IMR-90 (cell line): ENCODE results near the gene SRMS. TPM values are rescaled to one million over a fixed set of nuclear protein-coding genes. Genes with fewer than 3 reads are reported as not detected.

Experiments
- ATAC-seq: fragments of 200-7000 bp; cut with Tn5 transposase; 2 replicates; pipeline ENCODE4 v1.9.1; 2020; ENCODE audit warnings: low read depth, mild to moderate bottlenecking, moderate library complexity
- BruUV-seq: library from RNA; stranded (reverse); fragments of 400-500 nt; replicated peaks from 2 replicates; lab custom pipeline; 2021; lab: Mats Ljungman, UMichigan
- CTCF ChIA-PET: fragments of 300-600 bp; formaldehyde crosslinking; extraction: SDS; loops from one replicate; lab custom pipeline; 2021; ENCODE audit warnings: antibody characterized with exemption; lab: Yijun Ruan, JAX
- POLR2A ChIA-PET: fragments of 300-600 bp; sonication (Branson Sonifier 250); formaldehyde crosslinking; loops from one replicate; lab custom pipeline; 2022; ENCODE audit warnings: antibody characterized with exemption; ENCODE audit not compliant: unreplicated experiment; lab: Charles Lee
- DNase-seq: peaks from one replicate; pipeline ENCODE4 v3.0.0; 2013
- H2AFZ ChIP-seq: replicated peaks from 2 replicates; pipeline ENCODE3; 2013; ENCODE audit warnings: low read length, mild to moderate bottlenecking; ENCODE audit not compliant: poor library complexity
- H2AK5ac ChIP-seq: 2 replicates; pipeline ENCODE4 v1.6.1; 2013; ENCODE audit warnings: low read depth, low read length, inconsistent platforms
- H2AK9ac ChIP-seq: replicated peaks from 2 replicates; pipeline ENCODE3; 2013; ENCODE audit warnings: mild to moderate bottlenecking, low read depth, low read length, moderate library complexity; ENCODE audit not compliant: poor library complexity
- H2BK120ac ChIP-seq: 2 replicates; pipeline ENCODE4 v1.6.1; 2013; ENCODE audit warnings: low read depth, low read length, inconsistent platforms
- H2BK15ac ChIP-seq: 3 replicates; pipeline ENCODE4 v1.6.1; 2013; ENCODE audit warnings: low read depth, low read length, inconsistent platforms
- H2BK20ac ChIP-seq: 2 replicates; pipeline ENCODE4 v1.6.1; 2013; ENCODE audit warnings: low read depth, mild to moderate bottlenecking, inconsistent platforms, low read length, moderate library complexity
- H2BK5ac ChIP-seq: 2 replicates; pipeline ENCODE4 v1.6.1; 2013; ENCODE audit warnings: mild to moderate bottlenecking, low read depth, low read length, inconsistent platforms; ENCODE audit not compliant: poor library complexity, severe bottlenecking
- H3K14ac ChIP-seq: replicated peaks from 2 replicates; pipeline ENCODE4 v1.6.1; 2013; ENCODE audit warnings: low read depth, low read length, inconsistent platforms
- H3K18ac ChIP-seq: 2 replicates; pipeline ENCODE4 v1.6.1; 2013; ENCODE audit warnings: low read depth, low read length, control low read depth
- H3K23ac ChIP-seq: 2 replicates; pipeline ENCODE4 v1.6.1; 2013; ENCODE audit warnings: low read depth, low read length, inconsistent platforms
- H3K27ac ChIP-seq: 2 replicates; pipeline ENCODE4 v1.5.1; 2013; ENCODE audit warnings: mild to moderate bottlenecking, control low read depth, low read length; ENCODE audit not compliant: insufficient read depth
- H3K27me3 ChIP-seq: 2 replicates; pipeline ENCODE4 v1.6.1; 2013; ENCODE audit warnings: low read length; ENCODE audit not compliant: control insufficient read depth, insufficient read depth
- H3K36me3 ChIP-seq: 2 replicates; pipeline ENCODE4 v1.6.1; 2013; ENCODE audit warnings: low read length, mixed read lengths; ENCODE audit not compliant: control insufficient read depth, insufficient read depth
- H3K4ac ChIP-seq: 2 replicates; pipeline ENCODE4 v1.6.1; 2013; ENCODE audit warnings: low read depth, low read length, inconsistent platforms
- H3K4me1 ChIP-seq: 2 replicates; pipeline ENCODE4 v1.6.1; 2013; ENCODE audit warnings: low read length, mixed read lengths; ENCODE audit not compliant: control insufficient read depth, insufficient read depth
- H3K4me2 ChIP-seq: 2 replicates; pipeline ENCODE4 v1.6.1; 2013; ENCODE audit warnings: low read depth, mild to moderate bottlenecking, control low read depth, low read length, moderate library complexity
- H3K4me3 ChIP-seq: 2 replicates; pipeline ENCODE4 v1.5.1; 2013; ENCODE audit warnings: low read depth, mild to moderate bottlenecking, control low read depth, low read length, moderate library complexity; ENCODE audit not compliant: insufficient read depth
- H3K56ac ChIP-seq: 2 replicates; pipeline ENCODE4 v1.6.1; 2013; ENCODE audit warnings: low read length, inconsistent platforms; ENCODE audit not compliant: insufficient read depth; ENCODE audit errors: extremely low read depth
- H3K79me1 ChIP-seq, 2 experiments: 2 replicates each; pipeline ENCODE4 v1.6.1; 2013; ENCODE audit warnings: low read length in 2 of 2, inconsistent platforms in 1 of 2, low read depth in 1 of 2
- H3K9ac ChIP-seq: 2 replicates; pipeline ENCODE4 v1.6.1; 2013; ENCODE audit warnings: low read depth, low read length, control low read depth
- H3K9me1 ChIP-seq: 2 replicates; pipeline ENCODE4 v1.6.1; 2013; ENCODE audit warnings: low read length, inconsistent platforms; ENCODE audit not compliant: insufficient read depth
- H3K9me3 ChIP-seq: 2 replicates; pipeline ENCODE4 v1.6.1; 2013; ENCODE audit warnings: low read length; ENCODE audit not compliant: control insufficient read depth, insufficient read depth
- H4K20me1 ChIP-seq: 2 replicates; pipeline ENCODE4 v1.6.1; 2013; ENCODE audit warnings: low read length, inconsistent platforms; ENCODE audit not compliant: insufficient read depth
- H4K5ac ChIP-seq: 2 replicates; pipeline ENCODE4 v1.6.1; 2013; ENCODE audit warnings: mild to moderate bottlenecking, low read depth, low read length, control low read depth
- H4K8ac ChIP-seq, 2 experiments: 2 replicates each; pipeline ENCODE4 v1.6.1; 2013; ENCODE audit warnings: low read depth in 2 of 2, low read length in 2 of 2, control low read depth in 1 of 2, inconsistent platforms in 1 of 2
- H4K91ac ChIP-seq: 2 replicates; pipeline ENCODE4 v1.6.1; 2013; ENCODE audit warnings: low read depth, low read length, inconsistent platforms; ENCODE audit not compliant: insufficient read depth
- BHLHE40 ChIP-seq: fragments of 150-350 bp; IDR thresholded peaks from 2 replicates; pipeline ENCODE4 v1.6.1; 2016; ENCODE audit warnings: mild to moderate bottlenecking, low read depth, low read length
- CEBPB ChIP-seq: IDR thresholded peaks from 2 replicates; pipeline ENCODE4 v1.6.1; 2012; ENCODE audit warnings: low read depth, low read length, improper control_type of control experiment
- CHD1 ChIP-seq: IDR thresholded peaks from 2 replicates; pipeline ENCODE4 v1.6.1; 2012; ENCODE audit warnings: low read depth, low read length, improper control_type of control experiment
- FOS ChIP-seq: fragments of 150-350 bp; IDR thresholded peaks from 2 replicates; pipeline ENCODE4 v1.6.1; 2016; ENCODE audit warnings: low read depth, low read length
- MAFK ChIP-seq: IDR thresholded peaks from 2 replicates; pipeline ENCODE4 v1.6.1; 2012; ENCODE audit warnings: low read depth, low read length, improper control_type of control experiment
- MAZ ChIP-seq: IDR thresholded peaks from 2 replicates; pipeline ENCODE4 v1.6.1; 2012; ENCODE audit warnings: low read depth, mild to moderate bottlenecking, low read length, improper control_type of control experiment, moderate library complexity, borderline replicate concordance
- MXI1 ChIP-seq: IDR thresholded peaks from 2 replicates; pipeline ENCODE4 v1.6.1; 2012; ENCODE audit warnings: low read depth, mild to moderate bottlenecking, low read length, moderate library complexity, borderline replicate concordance
- NFE2L2 ChIP-seq: fragments of 150-350 bp; IDR thresholded peaks from 2 replicates; pipeline ENCODE4 v1.6.1; 2016; ENCODE audit warnings: low read depth, mild to moderate bottlenecking, low read length
- POLR2A ChIP-seq: IDR thresholded peaks from 2 replicates; pipeline ENCODE4 v1.6.1; 2012; ENCODE audit warnings: mild to moderate bottlenecking, low read depth, low read length
- RCOR1 ChIP-seq: IDR thresholded peaks from 2 replicates; pipeline ENCODE4 v1.6.1; 2012; ENCODE audit warnings: mild to moderate bottlenecking, low read length, improper control_type of control experiment; ENCODE audit not compliant: insufficient replicate concordance
- RFX5 ChIP-seq: IDR thresholded peaks from 2 replicates; pipeline ENCODE4 v1.8.0; 2012; ENCODE audit warnings: low read depth, mild to moderate bottlenecking, low read length, moderate library complexity
- SMC3 ChIP-seq: fragments of 150-350 bp; IDR thresholded peaks from 2 replicates; pipeline ENCODE4 v1.6.1; 2016; ENCODE audit warnings: low read depth, mild to moderate bottlenecking, antibody characterized with exemption, low read length, moderate library complexity
- WGBS, 2 experiments: methylation state at CpG; one replicate each; pipeline versions ENCODE4 v1.1.5 to v1.1.7; 2013; ENCODE audit warnings: missing lambda C conversion rate in 2 of 2; ENCODE audit not compliant: insufficient read length in 1 of 2; ENCODE audit errors: extremely low coverage in 2 of 2; 5-methylcytosine and 5-hydroxymethylcytosine counted together
- dilution Hi-C: fragments of 300-500 bp; cut with HindIII; formaldehyde crosslinking; loops from one replicate; pipeline ENCODE4 v1.14.3; 2018; ENCODE audit warnings: low sequenced_read_pairs; ENCODE audit not compliant: unreplicated experiment
- in situ Hi-C: fragments of 300-500 bp; cut with MboI; formaldehyde crosslinking; loops from 3 replicates; pipeline ENCODE4 v1.14.3; 2019; ENCODE audit warnings: low sequenced_read_pairs, inconsistent platforms, mixed read lengths
- intact Hi-C: fragments of 100-400 bp; cut with micrococcal nuclease; formaldehyde crosslinking; loops from 2 replicates; pipeline ENCODE4 v1.10.0; 2022
- polyA plus RNA-seq, 3 experiments: library from polyadenylated mRNA; depleted of rRNA; stranded (reverse); fragments of >200 nt; gene quantifications; 2 replicates each; pipeline ENCODE4 v1.2.3, GENCODE V29; 2012; ENCODE audit warnings: low replicate concordance in 1 of 3
- total RNA-seq: library from RNA; depleted of rRNA; stranded (reverse); fragments of >200 nt; gene quantifications from 2 replicates; pipeline ENCODE4 v1.2.3, GENCODE V29; 2012
- TF ChIP-seq, protein P1 (sequence below): fragments of 150-350 bp; IDR thresholded peaks from 2 replicates; pipeline ENCODE4 v1.6.1; 2017; ENCODE audit warnings: mild to moderate bottlenecking, antibody characterized with exemption, low read length, low read depth
- TF ChIP-seq, protein P2 (sequence below): fragments of 150-350 bp; IDR thresholded peaks from 2 replicates; pipeline ENCODE4 v1.6.1; 2016; ENCODE audit warnings: low read depth, mild to moderate bottlenecking, low read length, moderate library complexity, borderline replicate concordance
- TF ChIP-seq, protein P3 (sequence below): conservative IDR thresholded peaks from 2 replicates; pipeline ENCODE4 v1.5.1; 2012; ENCODE audit warnings: mild to moderate bottlenecking, low read depth, low read length, improper control_type of control experiment

SRMS gene
- total and polyA plus RNA-seq, 2 of the 4 experiments (the other 2 are of a cell fraction), result not detected

DNA sequence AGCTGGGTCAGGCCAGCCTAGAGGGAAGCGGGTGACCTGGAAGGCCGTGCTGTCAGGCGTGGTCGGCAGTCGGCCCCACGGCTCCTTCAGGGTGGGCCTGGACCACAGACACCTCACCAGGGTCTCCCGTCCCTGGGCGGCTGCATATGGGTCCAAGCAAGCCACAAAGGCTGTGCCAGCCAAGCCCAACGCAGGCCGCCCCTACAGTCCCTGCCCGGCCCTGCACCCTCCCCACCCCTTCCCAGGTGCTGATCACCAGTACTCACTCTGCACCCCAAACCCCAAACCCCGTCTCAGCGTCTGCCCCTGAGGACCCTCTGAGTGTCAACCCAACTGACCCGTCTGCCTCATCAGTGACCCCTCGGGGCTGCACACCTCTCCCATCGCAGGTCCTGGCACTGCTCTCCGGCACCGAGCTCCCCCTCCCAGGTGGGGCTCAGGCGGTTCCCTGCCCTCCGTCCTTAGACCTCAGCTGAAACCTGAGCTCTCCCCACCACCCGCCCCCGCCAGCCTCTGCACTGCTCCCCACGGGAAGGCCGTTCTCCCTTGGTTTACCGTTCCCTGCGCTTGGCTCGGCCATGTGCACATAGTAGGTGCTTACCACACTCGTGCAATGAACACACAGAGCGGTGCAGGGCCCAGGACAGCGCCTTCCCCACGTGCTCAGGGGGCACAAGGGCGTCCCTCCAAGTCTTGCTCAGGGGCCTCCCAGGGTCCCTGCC lies 28.4 kb downstream of the SRMS start:
- Histone ChIP-seq H3K14ac (peak overlapping the region; percentile 16), H2BK15ac (no peak overlapping the region), H2AFZ (peak overlapping the region; percentile 87), H2BK120ac (peak overlapping the region; percentile 63; the same call in 1 of the 2 replicates), H3K18ac (peak overlapping the region; percentile 30), H2AK9ac (peak overlapping the region; percentile 96), H3K9me3 (no peaks in the 10 kb centered on the region), H3K4me2 (peak overlapping the region; percentile 86), H4K8ac (peak overlapping the region; percentile 46 to 78; a peak in 2 of 4 replicates), H3K23ac (peak overlapping the region; percentile 73; the same call in 1 of the 2 replicates), H3K27ac (peak overlapping the region; percentile 57; the same call in 1 of the 2 replicates), H3K79me1 (peaks cover 19 to 38% of the 10 kb centered on the region in 2 experiments), H2BK5ac (peak overlapping the region; percentile 1), H3K4me1 (peaks cover 13% of the 10 kb centered on the region), H3K36me3 (peaks cover 23% of the 10 kb centered on the region), H2AK5ac (peak overlapping the region; percentile 78; the same call in 1 of the 2 replicates), H3K9ac (peak overlapping the region; percentile 81), H3K27me3 (no peaks in the 10 kb centered on the region), H3K56ac (no peak overlapping the region), H4K20me1 (peaks cover 29% of the 10 kb centered on the region), H2BK20ac (no peak overlapping the region), H3K4me3 (peak overlapping the region; percentile 97), H4K91ac (peak overlapping the region; percentile 51), H3K9me1 (peaks cover 11% of the 10 kb centered on the region; the same call in 1 of the 2 replicates), H4K5ac (peak overlapping the region; percentile 32), H3K4ac (peak overlapping the region; percentile 69)
- intact Hi-C loops (no loop called here), dilution Hi-C loops (no loop called here), in situ Hi-C loops (no loop called here)
- DNase-seq, result no peak
- no TSS peak for BruUV-seq
- CTCF ChIA-PET, result no interaction called here
- POLR2A ChIA-PET, result no interaction called here
- no peak for ATAC-seq
- 51% methylated on average over 14 of the region's 32 CpGs; no CpG with 5 or more reads in 1 of the 2 experiments for WGBS, 2 experiments
- no peak for TF ChIP-seq FOS
- no peak for TF ChIP-seq RFX5
- no peak for TF ChIP-seq MAZ
- no peak for TF ChIP-seq RCOR1
- no peak for TF ChIP-seq MAFK
- no peak for TF ChIP-seq CHD1
- no peak for TF ChIP-seq POLR2A
- TF ChIP-seq CEBPB, result no peak
- no peak for TF ChIP-seq BHLHE40
- TF ChIP-seq SMC3, result no peak
- TF ChIP-seq, protein P1, sequence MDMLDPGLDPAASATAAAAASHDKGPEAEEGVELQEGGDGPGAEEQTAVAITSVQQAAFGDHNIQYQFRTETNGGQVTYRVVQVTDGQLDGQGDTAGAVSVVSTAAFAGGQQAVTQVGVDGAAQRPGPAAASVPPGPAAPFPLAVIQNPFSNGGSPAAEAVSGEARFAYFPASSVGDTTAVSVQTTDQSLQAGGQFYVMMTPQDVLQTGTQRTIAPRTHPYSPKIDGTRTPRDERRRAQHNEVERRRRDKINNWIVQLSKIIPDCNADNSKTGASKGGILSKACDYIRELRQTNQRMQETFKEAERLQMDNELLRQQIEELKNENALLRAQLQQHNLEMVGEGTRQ, result no peak
- TF ChIP-seq, protein P2, sequence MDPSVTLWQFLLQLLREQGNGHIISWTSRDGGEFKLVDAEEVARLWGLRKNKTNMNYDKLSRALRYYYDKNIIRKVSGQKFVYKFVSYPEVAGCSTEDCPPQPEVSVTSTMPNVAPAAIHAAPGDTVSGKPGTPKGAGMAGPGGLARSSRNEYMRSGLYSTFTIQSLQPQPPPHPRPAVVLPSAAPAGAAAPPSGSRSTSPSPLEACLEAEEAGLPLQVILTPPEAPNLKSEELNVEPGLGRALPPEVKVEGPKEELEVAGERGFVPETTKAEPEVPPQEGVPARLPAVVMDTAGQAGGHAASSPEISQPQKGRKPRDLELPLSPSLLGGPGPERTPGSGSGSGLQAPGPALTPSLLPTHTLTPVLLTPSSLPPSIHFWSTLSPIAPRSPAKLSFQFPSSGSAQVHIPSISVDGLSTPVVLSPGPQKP, result no peak
- no peak for TF ChIP-seq MXI1
- TF ChIP-seq NFE2L2, result no peak
- TF ChIP-seq, protein P3, sequence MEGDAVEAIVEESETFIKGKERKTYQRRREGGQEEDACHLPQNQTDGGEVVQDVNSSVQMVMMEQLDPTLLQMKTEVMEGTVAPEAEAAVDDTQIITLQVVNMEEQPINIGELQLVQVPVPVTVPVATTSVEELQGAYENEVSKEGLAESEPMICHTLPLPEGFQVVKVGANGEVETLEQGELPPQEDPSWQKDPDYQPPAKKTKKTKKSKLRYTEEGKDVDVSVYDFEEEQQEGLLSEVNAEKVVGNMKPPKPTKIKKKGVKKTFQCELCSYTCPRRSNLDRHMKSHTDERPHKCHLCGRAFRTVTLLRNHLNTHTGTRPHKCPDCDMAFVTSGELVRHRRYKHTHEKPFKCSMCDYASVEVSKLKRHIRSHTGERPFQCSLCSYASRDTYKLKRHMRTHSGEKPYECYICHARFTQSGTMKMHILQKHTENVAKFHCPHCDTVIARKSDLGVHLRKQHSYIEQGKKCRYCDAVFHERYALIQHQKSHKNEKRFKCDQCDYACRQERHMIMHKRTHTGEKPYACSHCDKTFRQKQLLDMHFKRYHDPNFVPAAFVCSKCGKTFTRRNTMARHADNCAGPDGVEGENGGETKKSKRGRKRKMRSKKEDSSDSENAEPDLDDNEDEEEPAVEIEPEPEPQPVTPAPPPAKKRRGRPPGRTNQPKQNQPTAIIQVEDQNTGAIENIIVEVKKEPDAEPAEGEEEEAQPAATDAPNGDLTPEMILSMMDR, result no peak
